ENCODE data around the gene LCN15.
A peak's percentile ranks its signal among the peaks of the same experiment; 100 is the strongest.

- no peak for TF ChIP-seq YY1 (IDR thresholded peaks at IDR 0.05; ENCODE audit: insufficient read depth, insufficient replicate concordance, low read depth, low read length)
- TF ChIP-seq TCF7L2 (IDR thresholded peaks at IDR 0.05; ENCODE audit: low read depth, low read length) = no peak
- no peak for TF ChIP-seq RARG (CRISPR knock-in tag; IDR thresholded peaks at IDR 0.05; ENCODE audit: low read depth)
- TF ChIP-seq MYC (CRISPR knock-in tag; IDR thresholded peaks at IDR 0.05; ENCODE audit: borderline replicate concordance) = peak; percentile 31; the same call in 1 of the 2 replicates
- no peak for TF ChIP-seq ZNF746 (CRISPR knock-in tag; IDR thresholded peaks at IDR 0.05)
- no peak for TF ChIP-seq CTCF (CRISPR knock-in tag; IDR thresholded peaks at IDR 0.05)
- no peak; the same call in none of the 2 replicates for TF ChIP-seq TAF1 (CRISPR knock-in tag; IDR thresholded peaks at IDR 0.05)
- TF ChIP-seq KMT2A (CRISPR knock-in tag; IDR thresholded peaks at IDR 0.05) = no peak
- no peak for TF ChIP-seq ZNF263 (CRISPR knock-in tag; IDR thresholded peaks at IDR 0.05)
- TF ChIP-seq HDAC6 (IDR thresholded peaks at IDR 0.05; ENCODE audit: low read depth, low read length) = no peak
- TF ChIP-seq HOXD1 (CRISPR knock-in tag; IDR thresholded peaks at IDR 0.05) = no peak
- no peak for TF ChIP-seq ZNF792 (CRISPR knock-in tag; IDR thresholded peaks at IDR 0.05)
- no peak for TF ChIP-seq TERF1 (CRISPR knock-in tag; IDR thresholded peaks at IDR 0.05)
- TF ChIP-seq ZNF670 (CRISPR knock-in tag; IDR thresholded peaks at IDR 0.05; ENCODE audit: borderline replicate concordance) = no peak
Measured at GRCh38 chr9:136789523-136789937, 25.2 kb upstream of the LCN15 start.
